Erythroblast (primary cell): ENCODE data around the gene TTC28.
"Not testable (repeated sequence)": the region's sequence is repeated elsewhere in the genome, so short reads cannot be mapped to it uniquely, and the experiment has no call there.

Source experiments
- DNase-seq, 2 experiments: peaks; one replicate each; lab custom pipeline; 2025; lab: John Stamatoyannopoulos, UW
- GATA1 ChIP-seq: IDR thresholded peaks from 2 replicates; pipeline ENCODE4 v1.6.1; 2011; ENCODE audit warnings: low read depth, mild to moderate bottlenecking, control low read depth, low read length, moderate library complexity
- POLR2A ChIP-seq: IDR thresholded peaks from 2 replicates; pipeline ENCODE4 v1.6.1; 2011; ENCODE audit warnings: mild to moderate bottlenecking, low read length

Gene TTC28

DNA sequence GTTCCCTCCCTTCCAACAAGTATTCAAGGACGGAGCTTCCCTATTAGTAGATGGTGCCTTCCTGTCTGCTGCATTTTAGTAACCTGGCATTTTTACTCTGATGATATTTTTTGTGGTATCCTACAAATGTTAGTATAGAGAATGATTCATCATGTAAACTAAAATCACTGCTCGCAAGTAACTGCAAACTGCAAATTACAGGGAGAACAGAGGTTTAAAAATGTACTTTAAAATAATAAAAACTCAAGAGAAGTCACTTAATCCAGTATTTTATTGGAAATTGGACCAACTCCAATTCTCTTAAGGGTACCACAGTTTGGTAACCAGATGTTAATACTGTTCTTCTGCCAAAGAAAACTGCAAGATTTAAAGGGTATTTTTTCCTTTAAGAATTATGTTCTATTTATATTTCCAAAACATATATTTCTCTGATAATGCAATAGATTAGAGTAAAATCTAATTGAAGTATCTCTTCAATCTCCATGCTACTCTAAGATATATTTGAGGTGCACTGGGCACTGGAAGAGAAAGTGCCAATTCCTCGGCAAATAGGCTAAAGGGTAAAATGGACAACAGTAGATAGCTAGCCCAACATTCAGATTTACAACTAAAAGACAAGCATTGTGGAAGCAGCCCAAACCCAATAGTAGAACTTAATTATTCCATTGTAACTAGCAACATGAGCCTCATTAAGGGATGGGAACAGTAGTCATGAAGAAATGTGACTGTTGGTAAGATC is 298.0 kb downstream of the TTC28 start:
- TF ChIP-seq POLR2A (no peak), GATA1 (no peak)
- DNase-seq: no peak

- DNase-seq: no peak
- no peak for TF ChIP-seq GATA1
- no peak for TF ChIP-seq POLR2A
These were observed 299.7 kb downstream of the TTC28 start for GRCh38 chr22:28379951-28380350.

DNA sequence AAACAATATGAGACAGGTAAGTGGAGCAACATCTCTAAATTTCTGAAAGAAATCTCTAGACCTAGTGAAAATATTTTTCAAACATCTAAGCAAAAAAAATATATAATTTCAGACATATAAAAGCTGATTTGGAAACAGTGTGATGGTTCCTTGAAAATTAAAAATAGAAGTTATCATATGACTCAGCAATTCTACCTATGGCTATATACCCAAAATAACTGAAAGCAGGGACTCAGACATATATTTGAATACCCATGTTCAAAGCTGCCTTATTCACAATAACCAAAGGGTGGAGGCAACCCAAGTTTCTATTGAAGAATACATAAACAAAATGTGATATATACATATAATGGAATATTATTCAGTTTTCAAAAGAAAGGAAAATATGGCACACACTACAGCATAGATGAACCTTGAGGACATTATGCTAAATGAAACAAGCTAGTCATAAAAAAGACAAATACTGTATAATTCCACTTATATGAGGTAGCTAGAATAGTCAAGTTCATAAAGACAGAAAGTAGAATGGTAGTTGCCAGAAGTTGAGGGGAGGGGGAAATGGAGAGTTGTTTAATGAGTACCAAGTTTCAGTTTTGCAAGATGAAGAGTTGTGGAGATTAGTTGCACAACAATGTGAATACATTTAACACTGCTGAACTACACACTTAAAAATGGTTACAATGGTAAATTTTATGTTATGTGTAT is 300.4 kb downstream of the TTC28 start:
- DNase-seq: no peak
- TF ChIP-seq POLR2A: no peak
- TF ChIP-seq GATA1: no peak

- no peak for DNase-seq
These were observed 303.7 kb downstream of the TTC28 start for GRCh38 chr22:28375761-28376534.

GRCh38 chr22:28373831-28374230 is 305.8 kb downstream of the TTC28 start:
- TF ChIP-seq GATA1 (no peak), POLR2A (no peak)
- no peak for DNase-seq

More at GRCh38 chr22:28375761-28376534, 303.7 kb downstream of the TTC28 start:
- no peak for TF ChIP-seq POLR2A
- no peak for TF ChIP-seq GATA1

GRCh38 chr22:28369854-28370253 is 309.8 kb downstream of the TTC28 start:
- TF ChIP-seq POLR2A (no peak), GATA1 (no peak)
- DNase-seq: peak; percentile 33 to 62

DNA sequence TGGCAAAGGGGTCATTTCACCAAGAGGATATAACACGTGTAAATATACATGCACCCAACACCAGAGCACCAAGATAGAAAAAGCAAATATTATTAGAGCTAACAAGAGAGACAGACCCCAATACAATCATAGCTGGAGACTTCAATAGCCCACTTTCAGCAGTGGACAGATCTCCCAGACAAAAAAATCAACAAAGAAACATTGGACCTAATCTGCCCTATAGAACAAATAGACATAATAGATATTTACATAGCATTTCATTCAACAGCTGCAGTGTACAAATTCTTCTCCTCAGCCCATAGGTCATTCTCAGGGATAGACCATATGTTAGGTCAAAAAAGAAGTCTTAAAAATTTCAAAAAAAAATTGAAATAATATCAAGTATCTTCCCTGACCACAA is 312.8 kb downstream of the TTC28 start:
- DNase-seq: no peak
- TF ChIP-seq GATA1 (no peak), POLR2A (no peak)

DNA sequence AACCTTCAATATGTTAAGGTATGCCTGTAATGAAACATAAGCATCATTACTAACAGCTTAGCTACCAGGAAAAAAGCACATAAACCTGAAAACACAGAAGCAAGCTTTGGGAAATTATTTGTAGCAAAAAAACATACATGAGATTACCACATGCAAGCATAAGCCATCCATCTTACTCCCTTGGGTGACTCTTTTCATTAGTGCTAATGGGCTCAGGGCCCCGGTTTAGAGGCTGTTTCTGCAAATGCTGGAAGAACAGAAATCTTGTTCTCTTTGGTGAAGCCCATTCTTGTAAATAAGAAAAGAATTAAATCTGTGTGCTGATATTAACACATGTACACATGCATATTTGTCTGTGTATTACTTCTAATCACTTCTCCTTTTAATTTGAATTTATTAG is 314.3 kb downstream of the TTC28 start:
- no peak for DNase-seq
- TF ChIP-seq GATA1 (no peak), POLR2A (no peak)

DNA sequence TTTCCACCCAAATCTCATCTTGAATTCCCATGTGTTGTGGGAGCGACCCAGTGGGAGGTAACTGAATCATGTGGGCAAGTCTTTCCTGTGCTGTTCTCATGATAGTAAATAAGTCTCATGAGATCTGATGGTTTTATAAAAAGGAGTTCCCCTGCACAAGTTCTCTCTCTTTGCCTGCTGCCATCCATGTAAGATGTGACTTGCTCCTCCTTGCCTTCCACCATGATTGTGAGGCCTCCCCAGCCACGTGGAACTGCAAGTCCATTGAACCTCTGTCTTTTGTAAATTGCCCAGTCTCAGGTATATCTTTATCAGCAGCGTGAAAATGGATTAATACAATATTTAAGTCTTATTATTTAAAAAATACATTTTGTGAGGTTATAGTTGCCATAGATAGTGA is 315.5 kb downstream of the TTC28 start:
- DNase-seq: not testable (repeated sequence)

- no peak for DNase-seq
- TF ChIP-seq GATA1: no peak
- no peak for TF ChIP-seq POLR2A
These were observed 318.7 kb downstream of the TTC28 start for GRCh38 chr22:28360939-28361338.

GRCh38 chr22:28358312-28358711 is 321.3 kb downstream of the TTC28 start:
- DNase-seq: no peak
- TF ChIP-seq GATA1: no peak
- TF ChIP-seq POLR2A: no peak

- DNase-seq: no peak
- TF ChIP-seq POLR2A: no peak
- TF ChIP-seq GATA1: no peak
These were observed 322.4 kb downstream of the TTC28 start for GRCh38 chr22:28357193-28357592.

GRCh38 chr22:28351476-28351875 is 328.2 kb downstream of the TTC28 start:
- peak in 1 of 2 experiments; percentile 33 for DNase-seq
- TF ChIP-seq POLR2A (no peak), GATA1 (no peak)

GRCh38 chr22:28348613-28349609 is 330.7 kb downstream of the TTC28 start:
- DNase-seq: no peak

More at GRCh38 chr22:28348613-28349609, 330.7 kb downstream of the TTC28 start:
- no peak for TF ChIP-seq POLR2A
- TF ChIP-seq GATA1: no peak
